GM21717 (cell line): ENCODE measurements around the gene MS4A10.

Source experiments
- ATAC-seq: cut with Tn5 transposase; IDR thresholded peaks from one replicate; pipeline ENCODE4 v1.9.1; 2021; ENCODE audit warnings: mild to moderate bottlenecking, moderate library complexity; ENCODE audit not compliant: unreplicated experiment

Gene MS4A10

GRCh38 chr11:60848714-60849151, 63.6 kb downstream of the MS4A10 start:
- no peak for ATAC-seq

- ATAC-seq, result no peak
These were observed 64.7 kb downstream of the MS4A10 start for GRCh38 chr11:60849641-60850520.
